Heart left ventricle (tissue), 16 donors: Measurements from ENCODE around the gene GEMIN4. TPM values are rescaled to one million over a fixed set of nuclear protein-coding genes. Genes with fewer than 3 reads are reported as not detected.

Experiments
- ATAC-seq, 4 donors: fragments of 200-7000 bp; cut with Tn5 transposase; one replicate each; pipeline ENCODE4 v1.9.1; 2020 to 2022; ENCODE audit warnings: moderate library complexity in 4 of 4, mild to moderate bottlenecking in 3 of 4, moderate number of reproducible peaks in 1 of 4
- DNase-seq, 5 donors: peaks; one replicate each; pipeline ENCODE4 v3.0.0-alpha.2; 2020
- H3K27ac ChIP-seq, 12 donors: fragments of 200-600 bp; sonication (generic) in 4 of 12; one replicate each; pipeline versions ENCODE4 v1.5.0 to v1.8.0; 2016 to 2022; ENCODE audit warnings: mild to moderate bottlenecking in 2 of 12
- H3K27me3 ChIP-seq, 9 donors: fragments of 200-600 bp; sonication (generic) in 2 of 9; one replicate each; pipeline versions ENCODE4 v1.5.1 to v1.8.0; 2016 to 2022; ENCODE audit warnings: mild to moderate bottlenecking in 3 of 9
- H3K36me3 ChIP-seq, 9 donors: fragments of 200-600 bp; sonication (generic) in 2 of 9; one replicate each; pipeline versions ENCODE4 v1.5.0 to v1.8.0; 2018 to 2022; ENCODE audit warnings: mild to moderate bottlenecking in 2 of 9
- H3K4me1 ChIP-seq, 12 donors: fragments of 200-600 bp; sonication (generic) in 4 of 12; one replicate each; pipeline versions ENCODE4 v1.5.0 to v1.8.0; 2016 to 2022; ENCODE audit warnings: mild to moderate bottlenecking in 3 of 12
- H3K4me3 ChIP-seq, 12 donors: fragments of 200-600 bp; sonication (generic) in 4 of 12; one replicate each; pipeline versions ENCODE4 v1.5.0 to v1.8.0; 2017 to 2022; ENCODE audit warnings: mild to moderate bottlenecking in 9 of 12, moderate library complexity in 4 of 12
- H3K9me3 ChIP-seq, 12 donors: fragments of 200-600 bp; sonication (generic) in 4 of 12; one replicate each; pipeline versions ENCODE4 v1.5.0 to v1.8.0; 2016 to 2022; ENCODE audit warnings: mild to moderate bottlenecking in 1 of 12
- POLR2A ChIP-seq, 2 donors: fragments of 450-650 bp; IDR thresholded peaks; one replicate each; pipeline ENCODE4 v1.6.1; 2017; ENCODE audit warnings: antibody characterized with exemption in 2 of 2, mild to moderate bottlenecking in 2 of 2, moderate library complexity in 2 of 2
- WGBS, 4 donors: extraction: QIAGEN DNeasy Blood & Tissue Kit in 2 of 4; methylation state at CpG; one replicate each; pipeline versions ENCODE4 v1.1.5 to v1.1.7; 2013 to 2018; 5-methylcytosine and 5-hydroxymethylcytosine counted together
- intact Hi-C, 10 donors: fragments of 100-400 bp; cut with DNase I; formaldehyde crosslinking; loops; one replicate each; pipeline versions ENCODE4 v1.11.1 to v1.14.2; 2022
- polyA plus RNA-seq, 2 donors: library from polyadenylated mRNA; stranded (reverse); fragments of 200-250 nt; gene quantifications; one replicate each; pipeline ENCODE4 v1.2.3, GENCODE V29; 2013
- total RNA-seq, 9 donors: library from RNA; depleted of rRNA in 2 of 9; stranded (reverse); fragments of >200 nt in 2 of 9; fragmentation: NEBNext Ultra II Directional in 3 of 9; extraction: Animal tissue kit (Norgen Biotek cat#: 25700) in 3 of 9; gene quantifications; one replicate each; pipeline versions ENCODE4 v1.1.0 to v1.2.4, GENCODE V29; 2016 to 2023
- TF ChIP-seq, protein P1 (sequence below), 12 donors: fragments of 200-600 bp; sonication (generic) in 4 of 12; IDR thresholded peaks; one replicate each; pipeline versions ENCODE4 v1.5.0 to v1.8.0; 2018 to 2022; ENCODE audit warnings: antibody characterized with exemption in 12 of 12, mild to moderate bottlenecking in 5 of 12
- donor health status: ischemic (EF 13 %, LVEDD 7.1; RV severe dilation, severe dysfunction).
- donor health status: healthy with polysubstance abuse.
- donor health status: DM: no; HTN: yes; CAD: no.
- donor health status: DM: no; HTN: no; CAD: no.
- donor health status: ischemic (EF 25% LVEDD 6.9; RV normal size, moderate dysfunction).
- donor health status: ischemic (EF 25% LVEDD 5.7; RV mildly dilated, moderate dysfunction).
- donor health status: healthy.
- donor health status: DM: yes; HTN: yes; CAD: no.
- donor health status: ischemic (EF 35%, LVEDD 5.7; RV mildly dilated, moderate dysfunction).
- donor health status: nonischemic (EF 11% LVEDD 7.7; RV severe dilation, severe dysfunction).
- donor health status: DM: yes; HTN: yes; CAD: no.
- donor health status: PGD.
- donor health status: ischemic (EF 29% LVEDD 5.4; RV normal size, mild dysfunction).
- donor health status: nonischemic (EF 23%, LVEDD 6.1; RV moderate dilation, normal function).

Gene GEMIN4
- total and polyA plus RNA-seq, 11 donors: 3.2 to 20.8 (median 9.8) TPM

DNA sequence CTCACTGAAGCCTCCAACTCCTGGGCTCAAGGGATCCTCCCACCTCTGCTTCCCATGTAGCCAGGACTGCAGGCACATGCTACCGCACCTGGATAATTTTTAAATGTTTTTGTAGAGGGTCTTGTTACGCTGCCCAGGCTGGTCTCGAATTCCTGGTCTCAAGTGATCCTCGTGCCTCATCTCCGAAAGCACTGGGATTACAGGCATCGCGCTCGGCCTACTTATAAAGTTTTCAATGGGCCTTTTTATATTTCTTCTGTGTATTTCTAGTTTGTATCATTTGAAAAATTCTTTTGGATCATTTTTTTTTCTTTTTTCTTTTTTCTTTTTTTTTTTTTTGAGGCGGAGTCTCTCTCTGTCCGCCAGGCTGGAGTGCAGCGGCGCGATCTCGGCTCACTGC lies 27.0 kb downstream of the GEMIN4 start:
- Histone ChIP-seq H3K4me1 (no peaks in the 10 kb centered on the region), H3K27me3 (no peaks in the 10 kb centered on the region), H3K9me3 (no peaks in the 10 kb centered on the region), H3K4me3 (no peak overlapping the region), H3K27ac (no peak overlapping the region), H3K36me3 (no peaks in the 10 kb centered on the region)
- intact Hi-C loops: no loop called here
- no peak for ATAC-seq
- no peak for DNase-seq
- TF ChIP-seq, protein P1, sequence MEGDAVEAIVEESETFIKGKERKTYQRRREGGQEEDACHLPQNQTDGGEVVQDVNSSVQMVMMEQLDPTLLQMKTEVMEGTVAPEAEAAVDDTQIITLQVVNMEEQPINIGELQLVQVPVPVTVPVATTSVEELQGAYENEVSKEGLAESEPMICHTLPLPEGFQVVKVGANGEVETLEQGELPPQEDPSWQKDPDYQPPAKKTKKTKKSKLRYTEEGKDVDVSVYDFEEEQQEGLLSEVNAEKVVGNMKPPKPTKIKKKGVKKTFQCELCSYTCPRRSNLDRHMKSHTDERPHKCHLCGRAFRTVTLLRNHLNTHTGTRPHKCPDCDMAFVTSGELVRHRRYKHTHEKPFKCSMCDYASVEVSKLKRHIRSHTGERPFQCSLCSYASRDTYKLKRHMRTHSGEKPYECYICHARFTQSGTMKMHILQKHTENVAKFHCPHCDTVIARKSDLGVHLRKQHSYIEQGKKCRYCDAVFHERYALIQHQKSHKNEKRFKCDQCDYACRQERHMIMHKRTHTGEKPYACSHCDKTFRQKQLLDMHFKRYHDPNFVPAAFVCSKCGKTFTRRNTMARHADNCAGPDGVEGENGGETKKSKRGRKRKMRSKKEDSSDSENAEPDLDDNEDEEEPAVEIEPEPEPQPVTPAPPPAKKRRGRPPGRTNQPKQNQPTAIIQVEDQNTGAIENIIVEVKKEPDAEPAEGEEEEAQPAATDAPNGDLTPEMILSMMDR (IDR thresholded peaks at IDR 0.05): no peak
- TF ChIP-seq POLR2A (IDR thresholded peaks at IDR 0.05): no peak
- WGBS, 4 donors: 94 to 98% (median 96%) methylated on average over 14 of the region's 14 CpGs

DNA sequence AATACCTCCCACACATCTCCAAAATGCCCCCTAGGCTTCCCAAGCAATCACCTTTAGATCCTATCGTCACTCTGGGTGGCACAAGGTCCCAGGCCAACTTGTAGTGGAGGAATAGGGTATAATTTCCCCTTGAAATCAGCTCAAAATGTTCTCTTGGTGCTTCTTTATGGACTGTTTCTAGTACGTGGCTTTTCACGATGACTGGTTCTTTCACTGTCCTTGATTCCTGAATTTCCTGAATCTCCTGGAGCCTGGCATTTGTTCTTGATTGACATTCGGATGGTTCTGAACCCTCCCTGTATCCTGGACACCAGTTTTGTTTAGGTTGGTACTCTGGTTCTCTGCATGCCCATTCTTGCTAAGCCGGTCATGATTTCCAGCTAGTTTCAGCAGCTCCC lies 30.5 kb downstream of the GEMIN4 start:
- Histone ChIP-seq H3K36me3 (peaks cover 0 to 4% (median 0%) of the 10 kb centered on the region in 9 donors), H3K9me3 (no peaks in the 10 kb centered on the region), H3K27me3 (no peaks in the 10 kb centered on the region), H3K4me3 (no peak overlapping the region), H3K27ac (no peak overlapping the region), H3K4me1 (peaks cover 0 to 2% (median 0%) of the 10 kb centered on the region in 12 donors)
- intact Hi-C loops: no loop called here
- DNase-seq (no peak), ATAC-seq (no peak)
- TF ChIP-seq, protein P1 (IDR thresholded peaks at IDR 0.05): no peak
- TF ChIP-seq POLR2A (IDR thresholded peaks at IDR 0.05): no peak
- WGBS, 4 donors: 81 to 87% (median 83%) methylated on average over 5 of the region's 5 CpGs

DNA sequence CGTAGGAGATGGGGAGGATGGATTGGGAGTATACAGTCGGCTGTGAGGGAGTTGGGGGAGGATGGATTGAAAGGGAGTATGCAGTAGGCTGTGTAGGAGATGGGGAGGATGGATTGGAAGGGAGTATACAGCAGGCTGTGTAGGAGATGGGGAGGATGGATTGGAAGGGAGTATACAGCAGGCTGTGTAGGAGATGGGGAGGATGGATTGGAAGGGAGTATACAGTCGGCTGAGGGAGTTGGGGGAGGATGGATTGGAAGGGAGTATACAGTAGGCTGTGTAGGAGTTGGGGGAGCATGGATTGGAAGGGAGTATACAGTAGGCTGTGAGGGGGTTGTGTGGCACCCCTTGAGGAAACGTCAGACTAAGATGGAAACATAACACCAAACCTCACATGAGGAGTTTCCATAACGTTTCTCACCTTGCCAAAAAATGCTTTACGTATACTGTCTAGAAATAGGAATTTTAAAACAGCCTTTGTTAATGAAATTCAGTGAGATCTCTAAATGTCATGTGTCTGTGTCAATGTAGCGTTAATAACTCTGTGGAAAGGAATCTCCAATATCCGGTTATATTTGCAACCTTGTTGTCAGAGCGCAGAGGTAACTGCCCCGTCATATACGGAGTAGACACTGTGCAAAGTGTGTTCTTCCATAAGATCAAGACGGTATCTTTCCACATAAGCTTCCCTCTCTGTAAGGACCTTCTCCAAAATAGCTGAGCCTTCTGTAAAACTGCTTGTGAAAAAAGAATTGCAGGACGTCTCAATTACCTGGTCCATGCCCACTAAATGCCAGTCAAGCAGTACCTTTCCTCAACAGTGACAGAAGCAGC lies 31.1 kb downstream of the GEMIN4 start:
- TF ChIP-seq, protein P1 (IDR thresholded peaks at IDR 0.05): no peak
- TF ChIP-seq POLR2A (IDR thresholded peaks at IDR 0.05): no peak
- intact Hi-C loops: no loop called here
- no peak for ATAC-seq
- Histone ChIP-seq H3K4me3 (no peak overlapping the region), H3K27me3 (no peaks in the 10 kb centered on the region), H3K36me3 (peaks cover 0 to 4% (median 0%) of the 10 kb centered on the region in 9 donors), H3K9me3 (no peaks in the 10 kb centered on the region), H3K27ac (no peak overlapping the region), H3K4me1 (peaks cover 0 to 8% (median 2%) of the 10 kb centered on the region in 12 donors)
- WGBS, 4 donors: 84 to 88% (median 86%) methylated on average over 13 of the region's 13 CpGs
- DNase-seq: no peak

DNA sequence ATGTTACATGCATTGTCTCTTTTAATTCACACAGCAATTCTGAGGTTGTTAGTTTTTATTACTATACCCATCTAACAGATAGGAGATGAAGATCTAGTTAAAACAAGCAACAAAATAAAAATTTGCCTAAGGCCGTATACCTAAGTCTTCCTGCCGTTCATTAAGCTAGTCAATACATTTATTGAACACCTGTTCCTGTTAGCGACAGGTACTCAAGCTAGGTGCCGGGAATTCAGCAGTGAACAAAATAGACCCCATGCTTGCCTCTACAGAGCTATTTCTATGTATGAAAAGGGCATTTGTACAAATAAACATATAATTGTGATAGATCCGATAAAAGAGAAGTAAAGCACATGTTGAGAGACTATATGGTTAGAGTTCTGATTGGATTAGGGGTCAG lies 34.0 kb downstream of the GEMIN4 start:
- ATAC-seq (no peak), DNase-seq (no peak)
- intact Hi-C loops: loop anchor here in 1 of 10 donors (10.0 kb wide), 1 partner anchor 267 kb away; no protein-coding TSS in a partner anchor
- H3K36me3 ChIP-seq: peaks cover 0 to 4% (median 0%) of the 10 kb centered on the region in 9 donors
- no peak overlapping the region for H3K27ac ChIP-seq
- H3K4me3 ChIP-seq: no peak overlapping the region
- no peaks in the 10 kb centered on the region for H3K27me3 ChIP-seq
- peaks cover 0 to 27% (median 18%) of the 10 kb centered on the region in 12 donors for H3K4me1 ChIP-seq
- 95 to 97% (median 97%) methylated on average over 5 of the region's 5 CpGs for WGBS, 4 donors
- H3K9me3 ChIP-seq: no peaks in the 10 kb centered on the region
- TF ChIP-seq, protein P1 (IDR thresholded peaks at IDR 0.05): no peak
- TF ChIP-seq POLR2A (IDR thresholded peaks at IDR 0.05): no peak
